Measurements from ENCODE around the gene CSE1L. TPM values are rescaled to one million over a fixed set of nuclear protein-coding genes. Genes with fewer than 3 reads are reported as not detected.

Gene CSE1L, protein sequence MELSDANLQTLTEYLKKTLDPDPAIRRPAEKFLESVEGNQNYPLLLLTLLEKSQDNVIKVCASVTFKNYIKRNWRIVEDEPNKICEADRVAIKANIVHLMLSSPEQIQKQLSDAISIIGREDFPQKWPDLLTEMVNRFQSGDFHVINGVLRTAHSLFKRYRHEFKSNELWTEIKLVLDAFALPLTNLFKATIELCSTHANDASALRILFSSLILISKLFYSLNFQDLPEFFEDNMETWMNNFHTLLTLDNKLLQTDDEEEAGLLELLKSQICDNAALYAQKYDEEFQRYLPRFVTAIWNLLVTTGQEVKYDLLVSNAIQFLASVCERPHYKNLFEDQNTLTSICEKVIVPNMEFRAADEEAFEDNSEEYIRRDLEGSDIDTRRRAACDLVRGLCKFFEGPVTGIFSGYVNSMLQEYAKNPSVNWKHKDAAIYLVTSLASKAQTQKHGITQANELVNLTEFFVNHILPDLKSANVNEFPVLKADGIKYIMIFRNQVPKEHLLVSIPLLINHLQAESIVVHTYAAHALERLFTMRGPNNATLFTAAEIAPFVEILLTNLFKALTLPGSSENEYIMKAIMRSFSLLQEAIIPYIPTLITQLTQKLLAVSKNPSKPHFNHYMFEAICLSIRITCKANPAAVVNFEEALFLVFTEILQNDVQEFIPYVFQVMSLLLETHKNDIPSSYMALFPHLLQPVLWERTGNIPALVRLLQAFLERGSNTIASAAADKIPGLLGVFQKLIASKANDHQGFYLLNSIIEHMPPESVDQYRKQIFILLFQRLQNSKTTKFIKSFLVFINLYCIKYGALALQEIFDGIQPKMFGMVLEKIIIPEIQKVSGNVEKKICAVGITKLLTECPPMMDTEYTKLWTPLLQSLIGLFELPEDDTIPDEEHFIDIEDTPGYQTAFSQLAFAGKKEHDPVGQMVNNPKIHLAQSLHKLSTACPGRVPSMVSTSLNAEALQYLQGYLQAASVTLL
- polyA plus RNA-seq (74.2 and 74.7 TPM in 2 replicates), polyA minus RNA-seq (152 and 160 TPM in 2 replicates)

DNA sequence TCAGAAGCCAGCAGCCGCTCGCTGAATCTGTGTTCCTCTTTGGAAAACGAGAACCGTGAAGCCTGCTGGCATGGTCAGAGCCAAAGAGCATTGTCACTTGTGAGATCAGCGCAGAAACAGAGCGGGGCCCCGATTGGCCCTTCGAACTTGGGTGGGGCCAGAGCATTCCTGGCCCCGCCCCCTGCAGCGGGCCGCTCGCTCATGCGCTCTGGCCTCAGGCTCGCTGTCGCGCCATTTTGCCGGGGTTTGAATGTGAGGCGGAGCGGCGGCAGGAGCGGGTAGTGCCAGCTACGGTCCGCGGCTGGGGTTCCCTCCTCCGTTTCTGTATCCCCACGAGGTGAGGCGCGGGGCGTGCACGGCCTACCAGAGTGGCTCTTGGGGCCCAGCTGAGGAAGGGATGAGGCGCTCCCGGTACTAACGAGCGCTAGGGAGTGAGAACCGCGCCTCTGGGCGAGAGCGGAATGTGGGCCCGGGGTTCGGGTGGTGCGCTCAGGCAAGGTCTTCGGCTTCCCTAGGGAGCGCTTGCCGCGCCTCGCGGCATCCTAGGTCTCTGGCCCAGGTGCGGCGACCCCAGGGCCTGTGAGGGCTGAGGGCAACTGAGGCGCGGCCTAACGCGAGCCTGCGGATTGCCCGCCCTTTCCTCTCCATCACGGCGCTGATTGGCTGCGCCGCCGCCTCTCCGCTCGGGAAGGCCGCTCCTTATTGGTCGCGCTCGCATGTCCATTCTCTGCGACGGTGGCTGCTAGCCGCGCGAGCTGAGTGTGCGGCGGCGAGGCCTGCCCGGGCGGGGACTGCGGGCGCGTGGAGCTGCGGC is at the start of gene CSE1L:
Gene CSE1L, plus strand, starts transcription at position 226 of the 814 bp plus-strand sequence. CDS start 12,152 bp downstream, outside the sequence.
- TF ChIP-seq, protein P1, sequence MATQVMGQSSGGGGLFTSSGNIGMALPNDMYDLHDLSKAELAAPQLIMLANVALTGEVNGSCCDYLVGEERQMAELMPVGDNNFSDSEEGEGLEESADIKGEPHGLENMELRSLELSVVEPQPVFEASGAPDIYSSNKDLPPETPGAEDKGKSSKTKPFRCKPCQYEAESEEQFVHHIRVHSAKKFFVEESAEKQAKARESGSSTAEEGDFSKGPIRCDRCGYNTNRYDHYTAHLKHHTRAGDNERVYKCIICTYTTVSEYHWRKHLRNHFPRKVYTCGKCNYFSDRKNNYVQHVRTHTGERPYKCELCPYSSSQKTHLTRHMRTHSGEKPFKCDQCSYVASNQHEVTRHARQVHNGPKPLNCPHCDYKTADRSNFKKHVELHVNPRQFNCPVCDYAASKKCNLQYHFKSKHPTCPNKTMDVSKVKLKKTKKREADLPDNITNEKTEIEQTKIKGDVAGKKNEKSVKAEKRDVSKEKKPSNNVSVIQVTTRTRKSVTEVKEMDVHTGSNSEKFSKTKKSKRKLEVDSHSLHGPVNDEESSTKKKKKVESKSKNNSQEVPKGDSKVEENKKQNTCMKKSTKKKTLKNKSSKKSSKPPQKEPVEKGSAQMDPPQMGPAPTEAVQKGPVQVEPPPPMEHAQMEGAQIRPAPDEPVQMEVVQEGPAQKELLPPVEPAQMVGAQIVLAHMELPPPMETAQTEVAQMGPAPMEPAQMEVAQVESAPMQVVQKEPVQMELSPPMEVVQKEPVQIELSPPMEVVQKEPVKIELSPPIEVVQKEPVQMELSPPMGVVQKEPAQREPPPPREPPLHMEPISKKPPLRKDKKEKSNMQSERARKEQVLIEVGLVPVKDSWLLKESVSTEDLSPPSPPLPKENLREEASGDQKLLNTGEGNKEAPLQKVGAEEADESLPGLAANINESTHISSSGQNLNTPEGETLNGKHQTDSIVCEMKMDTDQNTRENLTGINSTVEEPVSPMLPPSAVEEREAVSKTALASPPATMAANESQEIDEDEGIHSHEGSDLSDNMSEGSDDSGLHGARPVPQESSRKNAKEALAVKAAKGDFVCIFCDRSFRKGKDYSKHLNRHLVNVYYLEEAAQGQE (IDR thresholded peaks at IDR 0.05; ENCODE audit: borderline replicate concordance): peak; percentile 58
- TF ChIP-seq, protein P2, sequence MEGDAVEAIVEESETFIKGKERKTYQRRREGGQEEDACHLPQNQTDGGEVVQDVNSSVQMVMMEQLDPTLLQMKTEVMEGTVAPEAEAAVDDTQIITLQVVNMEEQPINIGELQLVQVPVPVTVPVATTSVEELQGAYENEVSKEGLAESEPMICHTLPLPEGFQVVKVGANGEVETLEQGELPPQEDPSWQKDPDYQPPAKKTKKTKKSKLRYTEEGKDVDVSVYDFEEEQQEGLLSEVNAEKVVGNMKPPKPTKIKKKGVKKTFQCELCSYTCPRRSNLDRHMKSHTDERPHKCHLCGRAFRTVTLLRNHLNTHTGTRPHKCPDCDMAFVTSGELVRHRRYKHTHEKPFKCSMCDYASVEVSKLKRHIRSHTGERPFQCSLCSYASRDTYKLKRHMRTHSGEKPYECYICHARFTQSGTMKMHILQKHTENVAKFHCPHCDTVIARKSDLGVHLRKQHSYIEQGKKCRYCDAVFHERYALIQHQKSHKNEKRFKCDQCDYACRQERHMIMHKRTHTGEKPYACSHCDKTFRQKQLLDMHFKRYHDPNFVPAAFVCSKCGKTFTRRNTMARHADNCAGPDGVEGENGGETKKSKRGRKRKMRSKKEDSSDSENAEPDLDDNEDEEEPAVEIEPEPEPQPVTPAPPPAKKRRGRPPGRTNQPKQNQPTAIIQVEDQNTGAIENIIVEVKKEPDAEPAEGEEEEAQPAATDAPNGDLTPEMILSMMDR (IDR thresholded peaks at IDR 0.05; ENCODE audit: poor library complexity, severe bottlenecking): peak; percentile 40
- peak; percentile 97 for TF ChIP-seq POLR2AphosphoS5 (IDR thresholded peaks at IDR 0.05)
- TF ChIP-seq MXI1 (conservative IDR thresholded peaks at IDR 0.05; ENCODE audit: poor library complexity, severe bottlenecking): peak; percentile 93
- peak; percentile 11 for TF ChIP-seq EP300 (conservative IDR thresholded peaks at IDR 0.05; ENCODE audit: poor library complexity, severe bottlenecking)
- TF ChIP-seq SMC3 (conservative IDR thresholded peaks at IDR 0.05; ENCODE audit: poor library complexity): no peak
- no peak for TF ChIP-seq EZH2 (IDR thresholded peaks at IDR 0.05; ENCODE audit: borderline replicate concordance, insufficient read depth, low read length, poor library complexity, severe bottlenecking)
- no peak for TF ChIP-seq RAD21 (conservative IDR thresholded peaks at IDR 0.05)
- peak; percentile 89 for TF ChIP-seq TAF1 (IDR thresholded peaks at IDR 0.05; ENCODE audit: low read depth)
- no peaks in the 10 kb centered on the region for H3K9me2 ChIP-seq (ENCODE audit: insufficient read depth, low read length)
- no peaks in the 10 kb centered on the region for H3K36me3 ChIP-seq (ENCODE audit: insufficient read depth, low read length)
- H3K9me3 ChIP-seq (ENCODE audit: low read length): no peaks in the 10 kb centered on the region
- peak within 1 kb of the TSS; percentile 97 for H3K4me2 ChIP-seq (ENCODE audit: low read length)
- H2AFZ ChIP-seq (ENCODE audit: low read depth, low read length): peak within 1 kb of the TSS; percentile 97
- H3K27ac ChIP-seq (ENCODE audit: low read length): peak within 1 kb of the TSS; percentile 91
- H3K4me3 ChIP-seq (ENCODE audit: low read length): peak within 1 kb of the TSS; percentile 90
- H3F3A ChIP-seq (ENCODE audit: insufficient read depth, low read length, poor library complexity, severe bottlenecking): peaks cover 4% of the 10 kb centered on the region
- no peaks in the 10 kb centered on the region for H4K20me1 ChIP-seq (ENCODE audit: insufficient read depth)
- H3K27me3 ChIP-seq (ENCODE audit: insufficient read depth, low read depth, low read length): no peaks in the 10 kb centered on the region
- H3K9ac ChIP-seq (ENCODE audit: low read length): peak within 1 kb of the TSS; percentile 96
- H3K79me2 ChIP-seq (replicated peaks; ENCODE audit: insufficient read depth, low read length): peaks cover 47% of the 10 kb centered on the region
